ENCODE results near the gene NPFFR1.

DNA sequence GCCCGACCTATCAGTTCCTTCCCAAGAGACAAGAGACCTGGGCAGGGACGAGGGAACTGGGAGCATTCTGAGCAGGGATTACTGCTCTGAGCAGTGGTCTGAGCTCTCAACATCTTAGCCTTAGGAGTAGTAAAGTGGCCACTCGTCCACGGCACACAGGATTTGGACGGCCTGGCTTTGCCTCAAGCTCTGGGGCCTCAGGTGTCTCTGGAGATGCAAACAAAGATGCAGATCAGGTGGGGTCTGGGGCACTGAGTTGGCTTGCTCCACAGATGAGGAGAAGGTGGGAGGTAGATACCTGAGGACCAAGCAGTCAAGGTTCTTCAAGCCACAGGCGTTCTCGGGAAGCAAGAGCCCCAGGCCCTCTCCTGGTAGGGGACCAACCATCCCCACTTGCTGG is 16.1 kb upstream of the NPFFR1 start:
- TF ChIP-seq FOXP2 (optimal IDR thresholded peaks at IDR 0.05; ENCODE audit: control extremely low read depth, extremely low read length, insufficient read depth) (no peak), POLR2AphosphoS5 (IDR thresholded peaks at IDR 0.05; ENCODE audit: borderline replicate concordance, low read depth, low read length) (no peak)
